Psoas muscle (tissue), 8 donors: ENCODE data around the gene ZNF23. TPM values are rescaled to one million over a fixed set of nuclear protein-coding genes. Genes with fewer than 3 reads are reported as not detected.
A peak's percentile ranks its signal among the peaks of the same experiment; 100 is the strongest.

Source experiments
- ATAC-seq, 4 donors: fragments of 200-7000 bp; cut with Tn5 transposase; one replicate each; pipeline ENCODE4 v1.9.1; 2020; ENCODE audit warnings: moderate library complexity in 3 of 4, mild to moderate bottlenecking in 2 of 4
- DNase-seq, 2 donors: peaks; one replicate each; pipeline ENCODE4 v3.0.0-alpha.2; 2020
- H3K27ac ChIP-seq: fragments of 200-600 bp; one replicate; pipeline ENCODE4 v1.8.0; 2022
- H3K27me3 ChIP-seq, 3 donors: fragments of 200-600 bp in 1 of 3; one replicate each; pipeline versions ENCODE4 v1.6.1 to v1.8.0; 2013 to 2022; ENCODE audit warnings: low read length in 2 of 3, mild to moderate bottlenecking in 2 of 3, moderate library complexity in 1 of 3; ENCODE audit not compliant: insufficient read depth in 3 of 3
- H3K36me3 ChIP-seq, 2 donors: fragments of 200-600 bp in 1 of 2; one replicate each; pipeline versions ENCODE4 v1.6.1 to v1.8.0; 2013 to 2022; ENCODE audit warnings: low read depth in 1 of 2, mild to moderate bottlenecking in 1 of 2, moderate library complexity in 1 of 2; ENCODE audit not compliant: insufficient read depth in 1 of 2
- H3K4me1 ChIP-seq: fragments of 200-600 bp; one replicate; pipeline ENCODE4 v1.8.0; 2022
- H3K4me3 ChIP-seq: fragments of 200-600 bp; one replicate; pipeline ENCODE4 v1.8.0; 2022; ENCODE audit warnings: mild to moderate bottlenecking
- H3K9me3 ChIP-seq: fragments of 200-600 bp; one replicate; pipeline ENCODE4 v1.8.0; 2022
- WGBS, 3 donors: extraction: QIAGEN DNeasy Blood & Tissue Kit; methylation state at CpG; one replicate each; pipeline versions ENCODE4 v1.1.6 to v1.1.7; 2013; 5-methylcytosine and 5-hydroxymethylcytosine counted together
- intact Hi-C, 2 donors: fragments of 100-400 bp; cut with DNase I; formaldehyde crosslinking; loops; one replicate each; pipeline versions ENCODE4 v1.11.0 to v1.14.2; 2022
- polyA plus RNA-seq, 3 donors: library from polyadenylated mRNA; stranded (reverse); fragments of 200-250 nt; gene quantifications; one replicate each; pipeline ENCODE4 v1.2.3, GENCODE V29; 2013
- total RNA-seq, 4 donors: library from RNA; stranded (reverse); fragmentation: NEBNext Ultra II Directional in 2 of 4; extraction: Animal tissue kit (Norgen Biotek cat#: 25700) in 2 of 4; gene quantifications; one replicate each; pipeline versions ENCODE4 v1.2.1 to v1.2.4, GENCODE V29; 2021 to 2023
- TF ChIP-seq, protein P1 (sequence below): fragments of 200-600 bp; IDR thresholded peaks from one replicate; pipeline ENCODE4 v1.8.0; 2022; ENCODE audit warnings: antibody characterized with exemption
- donor health status: healthy with polysubstance abuse.
- donor health status: DM: no; HTN: no; CAD: no; lungs with moderate emphysema.
- donor health status: Bipolar disorder and iron deficiency.
- donor health status: healthy.
- donor health status: DM: yes; HTN: yes; CAD: no.
- donor health status: DM: no; HTN: no; CAD: no.
- donor health status: DM: no; HTN: no; CAD: no.
- donor health status: DM: yes; HTN: yes; CAD: no.

Gene ZNF23
- total and polyA plus RNA-seq, 7 donors, result 3.8 to 9.3 (median 5.8) TPM

DNA sequence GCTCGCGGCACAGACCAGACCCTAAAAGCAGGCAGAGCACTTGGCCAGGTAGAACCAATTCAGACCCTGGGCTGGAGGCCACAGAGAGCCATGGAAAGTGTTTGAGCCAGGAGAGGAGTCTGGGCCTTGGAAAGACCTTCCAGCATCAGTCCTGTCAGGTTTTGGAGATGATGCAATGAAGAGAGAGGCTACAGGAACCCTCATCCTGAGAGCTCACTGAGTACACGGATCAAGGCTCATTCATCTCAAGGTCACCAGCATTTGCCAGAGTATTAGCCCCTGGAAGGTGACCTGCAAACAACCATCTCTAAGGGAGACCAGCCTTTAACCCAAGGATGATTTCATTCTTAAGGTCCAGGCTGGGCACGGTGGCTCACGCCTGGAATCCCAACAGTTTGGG lies 48.0 kb downstream of the ZNF23 start:
- H3K4me1 ChIP-seq, result no peaks in the 10 kb centered on the region
- no peak overlapping the region for H3K4me3 ChIP-seq
- ATAC-seq, result no peak
- DNase-seq, result no peak
- TF ChIP-seq, protein P1, sequence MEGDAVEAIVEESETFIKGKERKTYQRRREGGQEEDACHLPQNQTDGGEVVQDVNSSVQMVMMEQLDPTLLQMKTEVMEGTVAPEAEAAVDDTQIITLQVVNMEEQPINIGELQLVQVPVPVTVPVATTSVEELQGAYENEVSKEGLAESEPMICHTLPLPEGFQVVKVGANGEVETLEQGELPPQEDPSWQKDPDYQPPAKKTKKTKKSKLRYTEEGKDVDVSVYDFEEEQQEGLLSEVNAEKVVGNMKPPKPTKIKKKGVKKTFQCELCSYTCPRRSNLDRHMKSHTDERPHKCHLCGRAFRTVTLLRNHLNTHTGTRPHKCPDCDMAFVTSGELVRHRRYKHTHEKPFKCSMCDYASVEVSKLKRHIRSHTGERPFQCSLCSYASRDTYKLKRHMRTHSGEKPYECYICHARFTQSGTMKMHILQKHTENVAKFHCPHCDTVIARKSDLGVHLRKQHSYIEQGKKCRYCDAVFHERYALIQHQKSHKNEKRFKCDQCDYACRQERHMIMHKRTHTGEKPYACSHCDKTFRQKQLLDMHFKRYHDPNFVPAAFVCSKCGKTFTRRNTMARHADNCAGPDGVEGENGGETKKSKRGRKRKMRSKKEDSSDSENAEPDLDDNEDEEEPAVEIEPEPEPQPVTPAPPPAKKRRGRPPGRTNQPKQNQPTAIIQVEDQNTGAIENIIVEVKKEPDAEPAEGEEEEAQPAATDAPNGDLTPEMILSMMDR, result no peak
- no peak overlapping the region for H3K27ac ChIP-seq
- H3K36me3 ChIP-seq, result no peaks in the 10 kb centered on the region
- no peaks in the 10 kb centered on the region for H3K9me3 ChIP-seq
- intact Hi-C loops, result loop anchor here in 1 of 2 donors (10.0 kb wide), 1 partner anchor 201 kb away; no protein-coding TSS in a partner anchor
- H3K27me3 ChIP-seq, result peaks cover 0 to 3% (median 3%) of the 10 kb centered on the region in 3 donors
- WGBS, 3 donors, result 90 to 97% (median 93%) methylated on average over 5 of the region's 5 CpGs

DNA sequence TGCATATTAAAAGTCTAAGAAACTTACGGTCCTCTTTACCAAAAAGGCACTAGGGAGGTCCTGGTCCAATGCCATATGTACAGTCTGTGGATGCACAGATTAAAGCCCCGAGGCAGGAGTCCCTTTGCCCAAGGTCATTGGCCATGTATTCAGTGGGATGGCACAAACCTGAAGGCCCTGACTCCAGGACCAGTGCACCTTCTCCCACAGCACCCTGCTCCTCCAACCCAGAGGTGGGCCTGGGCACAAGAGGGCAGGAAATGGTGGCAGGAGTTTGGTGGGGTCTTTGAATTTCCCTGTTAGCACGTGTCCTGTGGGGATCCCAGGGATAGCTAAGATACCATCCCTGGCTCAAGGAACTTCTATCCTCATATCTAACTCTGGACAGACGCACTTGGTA lies 48.7 kb downstream of the ZNF23 start:
- H3K27me3 ChIP-seq, result peaks cover 0 to 7% (median 3%) of the 10 kb centered on the region in 3 donors
- WGBS, 3 donors, result 61 to 65% (median 63%) methylated on average over 4 of the region's 4 CpGs
- TF ChIP-seq, protein P1, result no peak
- DNase-seq (no peak), ATAC-seq (no peak)
- no peaks in the 10 kb centered on the region for H3K36me3 ChIP-seq
- intact Hi-C loops, result loop anchor here (2.0 to 10.0 kb wide), 3 partner anchors 85 to 201 kb away; no protein-coding TSS in a partner anchor
- no peaks in the 10 kb centered on the region for H3K9me3 ChIP-seq
- H3K4me1 ChIP-seq, result no peaks in the 10 kb centered on the region
- no peak overlapping the region for H3K27ac ChIP-seq
- H3K4me3 ChIP-seq, result no peak overlapping the region

DNA sequence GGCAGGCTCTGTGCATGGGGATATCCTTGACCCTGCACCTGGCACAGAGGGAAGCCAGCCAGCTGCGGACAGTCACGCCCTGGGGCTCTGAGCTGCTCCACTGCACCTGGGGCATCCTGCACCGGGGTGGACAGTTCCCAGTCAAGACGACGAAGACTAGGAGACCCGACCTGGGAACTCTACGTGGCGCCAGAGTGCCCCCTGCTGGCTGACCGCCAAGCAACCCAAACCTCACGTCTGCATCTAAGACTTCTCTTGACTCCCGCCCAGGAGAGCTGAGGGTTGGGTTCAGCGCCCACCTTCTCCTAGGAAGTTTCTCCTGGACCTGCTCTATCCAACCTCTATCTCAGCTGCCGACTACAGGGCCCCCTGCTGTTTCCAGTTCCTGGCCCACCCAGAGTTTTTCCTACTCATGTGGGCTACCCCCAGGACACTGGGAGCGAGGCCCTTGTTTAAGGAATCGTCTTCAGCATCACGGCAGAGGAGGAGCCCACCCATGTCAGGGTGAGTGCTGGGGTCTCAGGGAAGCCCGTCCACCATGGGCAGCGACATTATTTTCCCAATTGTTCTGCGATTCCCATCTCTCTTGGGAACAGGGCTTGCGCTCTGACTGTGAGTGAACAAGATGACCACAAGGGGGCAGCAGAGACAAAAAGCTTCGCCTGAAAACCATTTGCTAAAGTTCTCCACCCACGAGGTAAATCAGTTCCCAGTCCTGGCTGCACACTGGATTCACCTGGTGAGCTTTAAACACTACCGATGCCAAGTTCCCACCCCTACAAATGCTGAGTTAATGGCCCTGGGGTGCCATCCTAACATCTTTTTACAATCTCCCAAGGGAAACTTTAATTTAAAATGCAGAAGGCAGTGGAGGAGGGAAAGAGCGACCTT lies 49.5 kb downstream of the ZNF23 start:
- H3K4me3 ChIP-seq, result no peak overlapping the region
- no peaks in the 10 kb centered on the region for H3K9me3 ChIP-seq
- WGBS, 3 donors, result 6 to 7% (median 6%) methylated on average over 24 of the region's 24 CpGs
- peak; percentile 46 to 60 for DNase-seq
- ATAC-seq, result peak; percentile 50 to 78 (median 69)
- TF ChIP-seq, protein P1, result peak; percentile 85
- no peaks in the 10 kb centered on the region for H3K36me3 ChIP-seq
- intact Hi-C loops, result loop anchor here (2.0 to 10.0 kb wide), 3 partner anchors 86 to 202 kb away; no protein-coding TSS in a partner anchor
- H3K4me1 ChIP-seq, result no peaks in the 10 kb centered on the region
- H3K27me3 ChIP-seq, result peaks cover 0 to 7% (median 0%) of the 10 kb centered on the region in 3 donors
- H3K27ac ChIP-seq, result no peak overlapping the region

DNA sequence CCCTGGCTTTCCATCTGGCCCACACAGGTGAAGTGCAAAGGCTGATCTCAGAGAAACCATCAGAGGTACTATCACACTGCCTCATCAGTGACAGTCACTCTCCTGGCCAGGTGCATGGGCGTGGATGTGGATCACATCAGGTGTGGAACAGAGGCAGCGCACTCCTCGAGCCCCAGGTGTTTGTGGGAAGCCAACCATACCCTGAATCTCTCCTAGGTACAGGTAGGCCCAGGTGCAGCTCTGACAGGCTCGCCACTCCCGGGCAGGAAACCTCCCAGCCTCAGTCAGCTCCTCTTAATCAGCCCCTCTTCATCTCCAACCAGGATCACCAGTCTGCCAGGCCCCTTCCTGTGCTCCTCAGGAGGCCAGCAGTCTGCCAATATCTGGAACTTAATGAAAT lies 51.9 kb downstream of the ZNF23 start:
- Histone ChIP-seq H3K9me3 (no peaks in the 10 kb centered on the region), H3K4me3 (no peak overlapping the region), H3K27ac (no peak overlapping the region), H3K27me3 (peaks cover 0 to 7% (median 0%) of the 10 kb centered on the region in 3 donors), H3K36me3 (no peaks in the 10 kb centered on the region), H3K4me1 (no peaks in the 10 kb centered on the region)
- intact Hi-C loops, result loop anchor here in 1 of 2 donors (10.0 kb wide), 1 partner anchor 205 kb away; no protein-coding TSS in a partner anchor
- no peak for DNase-seq
- TF ChIP-seq, protein P1, result no peak
- 67 to 85% (median 72%) methylated on average over 5 of the region's 5 CpGs for WGBS, 3 donors
- no peak for ATAC-seq
